Medulla oblongata (tissue), 1 donor: ENCODE results near the gene LAMA1.

Experiments
- DNase-seq: peaks from one replicate; pipeline ENCODE4 v3.0.0-alpha.2; 2015; ENCODE audit errors: extremely low spot score

LAMA1 gene

DNA sequence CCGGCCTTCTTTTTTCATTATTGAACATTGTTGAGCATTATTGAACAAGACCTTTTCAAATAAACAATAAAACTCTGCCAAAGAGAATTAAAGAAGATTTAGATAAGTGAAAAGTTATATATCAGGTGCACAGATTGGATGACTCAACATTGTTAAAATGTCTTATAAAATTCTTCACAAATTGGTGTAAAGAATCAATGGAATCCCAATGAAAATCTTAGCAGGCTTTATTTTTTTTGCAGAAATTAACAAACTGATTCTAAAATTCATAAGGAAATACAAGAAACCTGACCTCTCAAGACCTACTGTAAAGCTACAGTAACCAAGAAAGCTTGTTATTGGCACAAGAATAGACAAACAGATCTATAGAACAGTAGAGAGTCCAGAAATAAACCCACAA, 70.3 kb downstream of the LAMA1 start:
- no peak for DNase-seq

DNA sequence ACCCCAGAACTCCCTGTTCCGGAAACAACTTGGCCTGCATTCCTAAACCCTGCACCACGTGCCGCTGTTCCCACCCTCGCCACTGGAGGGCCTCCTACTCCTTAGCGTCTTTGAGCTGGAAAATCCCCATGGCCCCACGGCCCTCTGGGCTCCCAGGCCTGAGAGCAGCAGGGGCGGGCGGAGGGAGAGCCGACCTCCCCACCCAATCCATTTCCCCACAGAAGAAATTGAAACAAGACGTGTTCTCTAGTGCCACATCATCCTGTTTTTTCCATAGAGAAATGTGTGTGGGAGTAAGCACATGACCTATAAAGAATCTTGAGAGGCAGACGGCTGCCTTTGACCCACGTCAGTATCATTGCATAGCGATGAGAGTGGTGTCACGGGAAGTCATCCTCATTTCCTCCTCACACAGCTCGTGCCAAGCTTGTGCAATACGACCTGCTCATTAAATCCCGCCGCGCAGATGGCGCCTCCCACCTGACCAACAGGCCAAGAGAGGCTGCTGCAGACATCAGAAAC, 79.2 kb downstream of the LAMA1 start:
- DNase-seq: peak; percentile 44

DNA sequence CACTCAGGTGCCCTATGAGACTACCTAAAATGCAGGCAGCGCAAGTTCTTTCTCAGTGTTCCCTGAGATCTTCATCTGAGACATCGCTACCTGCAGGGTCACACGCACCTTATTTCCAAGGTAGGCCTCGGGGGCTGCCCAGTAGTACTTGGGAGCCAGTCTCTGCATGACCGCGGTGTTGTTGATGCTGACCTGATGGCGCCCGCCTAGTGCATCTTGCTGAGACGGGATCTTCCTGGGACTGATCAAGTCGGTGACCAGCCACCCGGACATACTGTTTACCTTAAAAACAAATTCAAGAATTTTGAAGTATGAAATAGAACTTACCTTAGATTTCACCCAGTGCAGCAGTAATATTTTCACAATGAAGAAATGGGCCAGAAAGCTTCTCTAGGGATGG, 80.1 kb downstream of the LAMA1 start:
- no peak for DNase-seq

DNA sequence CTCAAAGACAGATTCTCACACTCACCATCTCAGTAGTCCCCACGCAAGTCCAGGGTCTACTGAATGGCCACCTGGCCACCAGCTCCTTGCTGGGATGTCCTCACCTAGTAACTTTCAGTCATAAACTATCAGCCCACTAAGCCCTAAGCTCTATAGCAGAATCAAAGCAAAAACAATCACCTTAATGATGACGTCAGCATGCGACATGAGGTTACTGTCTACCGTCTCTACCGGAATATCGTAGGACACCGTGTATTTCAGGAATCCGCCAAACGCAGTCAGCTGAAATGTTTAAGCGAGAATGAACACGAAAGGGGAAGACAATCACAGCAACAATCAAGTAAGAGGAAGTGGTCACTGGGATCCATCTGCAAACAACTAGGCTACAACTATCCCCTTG, 81.8 kb downstream of the LAMA1 start:
- DNase-seq: no peak

DNA sequence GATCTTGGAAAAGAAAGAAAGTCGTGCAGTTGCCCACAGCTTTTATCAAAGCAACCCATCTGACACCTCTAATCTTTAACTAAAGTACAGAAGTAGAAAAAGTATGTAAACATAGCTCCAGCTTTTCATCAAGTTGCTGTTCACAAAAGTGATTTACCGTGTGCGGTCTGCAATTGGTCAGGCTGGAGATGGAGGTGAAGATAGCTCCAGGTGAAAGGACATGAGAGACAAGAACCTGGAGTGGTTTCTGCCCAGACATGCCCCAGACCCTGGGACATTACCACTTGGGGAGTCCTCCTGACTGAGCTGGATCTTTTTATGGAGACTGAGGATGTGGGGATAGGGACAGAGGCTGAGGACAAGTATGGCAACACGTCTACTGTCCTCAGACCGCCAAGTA, 82.7 kb downstream of the LAMA1 start:
- DNase-seq: no peak

DNA sequence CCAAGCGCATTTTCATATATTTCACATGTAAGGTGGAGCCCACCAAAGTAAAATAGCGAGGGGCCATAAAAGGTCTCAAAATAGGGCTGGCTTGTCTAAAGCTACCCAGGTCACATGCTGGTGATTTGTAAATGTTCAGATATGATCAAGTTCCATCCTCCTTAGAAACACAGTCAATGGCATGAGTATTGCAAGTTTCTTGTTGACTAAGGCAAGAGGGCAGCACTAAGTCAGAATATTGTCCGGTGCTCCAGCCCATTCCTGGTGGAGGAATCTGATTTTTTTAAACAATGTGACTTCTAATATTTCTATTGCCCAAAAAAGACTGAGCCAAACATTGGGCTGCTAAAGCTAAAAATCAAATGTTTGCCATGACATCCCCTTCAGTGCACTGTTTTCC, 85.1 kb downstream of the LAMA1 start:
- DNase-seq: no peak

DNA sequence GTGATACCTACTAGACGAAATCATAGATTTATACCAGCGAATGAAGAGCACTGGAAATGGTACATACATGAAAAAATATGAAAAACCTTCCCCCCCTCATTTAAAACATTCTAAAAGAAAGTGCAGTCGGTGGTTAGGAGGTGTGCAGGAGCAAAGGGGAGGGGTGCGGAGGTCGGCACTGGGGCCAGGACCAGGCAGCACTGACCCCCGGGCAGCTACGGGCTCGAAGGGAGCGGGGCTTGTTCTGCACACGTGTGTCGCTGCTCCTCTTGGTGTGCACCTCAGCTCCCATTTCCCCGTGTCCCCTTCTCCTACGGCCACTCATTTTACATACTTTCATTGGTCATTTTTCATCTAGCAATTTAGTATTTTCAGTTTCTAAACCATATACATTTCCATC, 89.0 kb downstream of the LAMA1 start:
- DNase-seq: no peak

DNA sequence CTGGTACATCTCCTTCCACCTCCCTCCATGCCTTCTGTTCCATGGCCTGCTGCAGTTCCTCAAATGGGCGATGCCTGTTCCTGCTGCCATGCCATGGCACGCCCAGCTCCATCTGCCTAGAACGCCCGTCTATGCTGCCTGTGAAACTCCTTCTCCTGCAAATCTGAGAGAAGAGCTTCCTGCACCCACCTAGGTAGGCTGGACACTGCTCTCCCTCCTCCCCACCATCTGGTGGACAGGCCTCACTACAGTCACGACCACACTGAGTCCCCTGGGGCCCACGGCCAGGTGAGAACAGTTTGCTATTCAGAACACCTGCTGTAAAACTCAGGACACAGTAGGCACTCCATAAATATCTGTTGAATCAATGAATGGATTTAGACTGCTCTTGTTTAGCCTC, 92.4 kb downstream of the LAMA1 start:
- DNase-seq: no peak

DNA sequence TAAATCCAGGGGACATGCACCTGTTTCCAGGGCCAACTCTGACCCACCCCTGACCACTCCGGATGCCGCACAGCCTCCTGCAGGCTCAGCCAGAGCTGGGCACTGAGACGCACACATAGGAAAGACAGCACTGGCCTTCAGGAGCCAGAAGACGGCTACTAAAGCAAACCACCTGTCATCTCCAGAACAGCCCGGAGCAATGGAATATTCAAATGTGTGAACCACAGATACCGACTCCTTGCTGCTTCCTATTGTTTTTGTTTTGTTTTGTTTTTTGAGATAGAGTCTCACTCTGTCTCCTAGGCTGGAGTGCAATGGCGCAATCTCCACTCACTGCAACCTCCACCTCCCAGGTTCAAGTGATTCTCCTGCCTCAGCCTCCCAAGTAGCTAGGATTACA, 94.0 kb downstream of the LAMA1 start:
- no peak for DNase-seq

DNA sequence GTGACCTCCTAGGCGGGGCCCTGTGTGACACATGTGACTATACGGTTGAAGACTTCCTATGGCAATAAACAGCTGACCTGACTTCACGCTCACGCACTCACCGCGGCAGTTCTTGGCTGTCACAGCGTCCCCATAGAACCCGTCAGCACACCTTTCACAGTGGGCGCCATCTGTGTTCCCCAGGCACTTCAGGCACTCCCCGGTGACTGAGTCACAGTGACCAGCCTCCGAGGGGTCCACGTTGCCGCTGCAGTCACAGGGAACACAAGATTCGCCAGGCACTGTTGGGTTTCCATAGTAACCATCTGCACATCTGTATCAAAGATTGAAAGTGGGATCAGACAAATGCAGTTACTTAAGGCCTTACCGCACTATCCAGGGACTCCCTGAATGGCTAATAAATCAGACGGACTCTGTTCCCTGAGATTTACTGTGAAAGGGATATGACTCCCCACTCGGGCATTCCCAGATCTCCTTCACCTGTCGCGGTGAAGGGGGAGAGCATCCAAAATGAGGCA, 94.5 kb downstream of the LAMA1 start:
- no peak for DNase-seq

DNA sequence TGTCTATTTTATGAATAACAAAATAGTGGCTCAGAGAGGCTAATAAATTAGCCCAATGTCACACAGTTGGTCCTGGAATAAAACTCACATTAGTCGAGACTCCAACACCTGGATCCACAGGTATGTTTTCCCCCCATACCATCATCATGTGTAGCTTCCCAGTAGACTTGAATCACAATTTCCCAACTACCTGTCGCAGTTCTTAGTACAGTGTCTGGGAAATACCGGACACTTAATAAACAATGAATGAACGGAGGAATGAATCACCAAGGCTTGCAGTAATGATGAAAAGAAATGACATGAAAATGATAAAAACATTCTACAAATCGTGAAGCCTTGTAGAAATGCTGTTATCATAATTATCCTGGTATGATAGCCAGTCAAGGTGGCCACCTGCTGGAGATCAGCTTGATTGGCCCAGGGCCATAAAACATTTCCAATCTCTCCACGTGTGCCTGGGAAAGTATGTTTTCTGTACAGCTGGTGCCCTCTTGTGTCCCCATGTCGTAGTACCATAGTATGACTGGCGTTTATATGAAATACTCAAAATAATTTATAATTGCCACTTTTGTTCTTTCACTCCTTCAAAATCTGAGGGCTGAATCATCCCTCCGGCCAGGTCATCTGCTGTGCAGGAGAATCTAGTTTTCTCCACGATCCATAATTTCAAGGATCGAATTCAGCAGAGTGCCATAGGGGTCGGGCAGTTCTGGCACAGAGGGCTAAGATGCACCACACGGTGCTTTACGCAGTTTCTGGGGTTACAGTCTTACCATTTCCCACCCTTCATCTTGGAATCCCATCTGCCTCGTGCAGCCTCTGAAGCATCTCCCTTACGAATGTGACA, 95.4 kb downstream of the LAMA1 start:
- DNase-seq: no peak

DNA sequence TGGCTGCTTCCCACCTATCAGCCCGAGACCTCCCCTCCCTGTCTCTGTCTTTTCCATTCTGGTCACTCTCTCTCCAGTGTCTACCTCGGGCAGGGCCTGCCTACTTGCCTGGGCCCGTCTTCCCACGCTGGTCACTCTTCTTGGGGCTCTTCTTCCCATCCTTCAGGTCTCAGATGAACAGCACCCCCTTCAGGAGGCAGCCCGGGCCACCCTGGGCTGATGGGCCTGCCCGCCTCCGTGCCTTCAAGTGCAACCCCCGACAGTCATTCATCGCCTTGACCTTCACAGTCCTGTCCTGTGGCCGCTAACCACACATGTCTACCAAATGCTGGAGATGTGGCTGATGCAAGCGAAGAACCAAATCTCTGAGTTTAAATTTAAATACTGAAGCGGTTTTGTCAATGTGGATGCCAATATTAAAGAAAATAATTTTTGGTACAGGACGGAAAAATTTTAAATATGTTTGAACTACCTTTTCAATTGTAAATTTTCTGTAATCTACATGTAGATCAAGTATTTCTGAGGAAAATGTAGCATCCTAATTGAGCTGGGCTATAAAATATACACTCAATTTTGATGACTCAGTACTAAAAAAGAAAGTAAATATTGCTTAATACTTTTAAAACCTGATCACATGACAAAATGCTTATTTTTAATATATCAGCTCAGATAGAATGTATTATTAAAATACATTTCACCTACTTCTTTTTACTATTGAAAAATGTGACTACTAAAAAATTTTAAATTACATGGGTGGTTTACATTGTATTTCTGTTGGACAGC, 96.4 kb downstream of the LAMA1 start:
- no peak for DNase-seq

DNA sequence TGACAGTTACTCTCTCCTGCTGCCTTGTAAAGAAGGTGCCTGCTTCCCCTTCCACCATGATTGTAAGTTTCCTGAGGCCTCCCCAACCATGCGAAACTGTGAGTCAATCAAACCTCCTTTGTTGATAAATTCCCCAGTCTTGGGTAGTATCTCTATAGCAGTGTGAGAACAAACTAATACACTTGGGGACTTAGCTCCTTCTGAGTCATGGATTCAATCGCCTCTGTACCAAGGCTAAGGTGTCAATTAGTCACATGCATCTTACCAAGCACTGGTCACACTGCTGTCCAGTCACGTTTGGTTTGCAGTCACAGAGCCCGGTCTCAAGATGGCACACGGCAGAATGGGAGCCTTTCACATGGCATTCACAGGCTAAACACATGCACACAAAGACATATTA, 100.6 kb downstream of the LAMA1 start:
- DNase-seq: no peak

DNA sequence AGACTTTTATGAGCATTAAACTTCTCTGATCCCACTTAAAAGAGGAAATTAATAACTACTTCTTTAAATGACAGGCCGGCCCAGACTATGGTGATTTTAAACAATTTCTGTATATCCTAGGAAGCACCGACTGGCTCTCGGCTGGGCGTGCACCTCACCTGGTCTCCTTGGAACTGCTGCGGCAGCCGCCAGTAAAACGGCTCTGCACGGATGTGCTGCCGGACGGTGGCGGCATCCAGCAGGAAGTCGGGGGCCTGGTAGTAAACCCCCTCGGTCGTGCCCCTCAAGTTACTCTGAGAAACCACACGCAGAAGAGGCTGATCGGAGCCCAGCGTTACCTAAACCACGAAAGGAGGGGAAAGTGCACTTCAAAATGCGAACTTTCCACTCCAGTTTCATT, 106.5 kb downstream of the LAMA1 start:
- no peak for DNase-seq

DNA sequence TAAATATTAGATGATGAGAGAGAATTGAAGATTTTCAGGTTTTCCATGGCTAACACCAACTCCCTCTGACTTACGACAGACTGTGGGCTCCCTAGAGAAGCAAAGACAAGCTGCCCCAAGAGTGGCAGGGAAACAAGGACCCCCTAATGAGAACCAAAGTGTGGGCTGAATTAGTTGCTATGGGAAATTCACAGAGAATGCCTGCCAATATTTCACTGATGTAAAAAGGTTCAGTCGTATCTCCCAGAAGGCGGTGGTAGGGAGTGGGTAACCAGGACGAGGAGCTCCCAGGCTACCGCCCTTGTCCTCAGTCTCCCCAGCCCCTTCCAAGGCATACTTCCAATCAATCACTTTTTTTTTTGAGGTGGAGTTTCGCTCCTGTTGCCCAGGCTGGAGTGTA, 113.6 kb downstream of the LAMA1 start:
- DNase-seq: no peak

DNA sequence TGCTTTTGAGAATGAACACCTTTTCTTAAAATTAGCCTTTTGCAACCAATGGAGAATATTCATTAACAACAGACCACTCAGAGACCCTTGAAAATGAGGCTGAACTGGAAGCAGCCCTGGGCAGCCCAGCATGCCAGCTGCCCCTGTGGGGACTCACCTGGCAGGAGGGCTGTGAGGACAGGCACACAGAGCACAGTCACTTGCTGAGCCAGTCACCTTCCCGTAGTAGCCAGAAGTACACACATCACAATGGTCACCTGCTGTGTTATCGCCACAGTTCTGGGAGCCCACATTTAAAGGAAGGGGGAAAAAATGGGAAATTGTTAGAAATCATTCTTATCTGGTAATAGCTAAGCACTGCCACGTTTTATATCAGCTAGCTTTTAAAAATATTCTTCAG, 115.5 kb downstream of the LAMA1 start:
- DNase-seq: no peak

DNA sequence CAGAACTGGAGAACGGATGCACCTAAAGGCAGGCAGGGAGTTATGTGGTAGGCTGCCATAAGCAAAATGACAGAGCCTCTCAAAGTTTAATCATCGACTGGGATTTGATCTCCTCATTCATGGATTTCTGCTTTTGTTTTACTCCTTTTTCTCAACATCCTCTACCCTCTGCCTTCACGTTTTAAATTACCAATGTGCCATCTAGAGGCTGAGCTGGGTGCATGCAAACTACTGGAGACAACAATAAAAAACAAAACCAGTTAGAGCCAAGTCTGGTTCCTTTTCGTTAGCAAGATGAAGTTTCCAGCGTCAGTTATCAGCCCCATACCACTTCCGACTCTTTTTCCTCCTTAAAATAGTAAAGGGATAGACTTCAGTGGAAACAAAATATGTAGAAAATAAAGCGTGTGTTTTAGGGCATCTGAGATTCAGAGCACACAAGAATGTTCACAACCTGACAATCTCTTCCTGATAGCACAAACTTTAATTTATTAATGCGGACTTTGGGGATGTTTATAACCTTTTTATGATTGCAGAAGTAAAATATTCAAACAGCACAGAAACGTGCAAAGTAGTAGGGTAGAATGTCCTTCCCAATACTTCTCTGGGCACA, 117.0 kb downstream of the LAMA1 start:
- DNase-seq: peak; percentile 61

DNA sequence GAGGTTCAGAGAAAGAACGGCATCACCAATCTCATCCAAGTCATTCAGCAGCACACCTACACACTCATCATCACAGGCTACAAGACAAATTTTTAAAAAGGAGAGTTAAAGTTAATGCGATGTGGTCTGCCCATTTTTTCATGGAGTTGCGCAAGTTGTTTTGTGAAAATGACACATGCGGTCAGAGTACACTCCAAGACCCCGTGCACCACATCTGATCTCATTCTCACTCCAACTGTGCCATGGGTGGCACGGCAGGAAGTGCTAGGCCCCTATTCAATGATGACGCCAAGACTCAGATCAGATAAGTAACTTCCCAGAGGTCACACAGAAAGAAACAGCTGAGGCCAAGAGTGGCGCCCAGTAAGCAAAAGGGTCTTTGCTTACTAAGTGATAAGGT, 119.8 kb downstream of the LAMA1 start:
- no peak for DNase-seq

DNA sequence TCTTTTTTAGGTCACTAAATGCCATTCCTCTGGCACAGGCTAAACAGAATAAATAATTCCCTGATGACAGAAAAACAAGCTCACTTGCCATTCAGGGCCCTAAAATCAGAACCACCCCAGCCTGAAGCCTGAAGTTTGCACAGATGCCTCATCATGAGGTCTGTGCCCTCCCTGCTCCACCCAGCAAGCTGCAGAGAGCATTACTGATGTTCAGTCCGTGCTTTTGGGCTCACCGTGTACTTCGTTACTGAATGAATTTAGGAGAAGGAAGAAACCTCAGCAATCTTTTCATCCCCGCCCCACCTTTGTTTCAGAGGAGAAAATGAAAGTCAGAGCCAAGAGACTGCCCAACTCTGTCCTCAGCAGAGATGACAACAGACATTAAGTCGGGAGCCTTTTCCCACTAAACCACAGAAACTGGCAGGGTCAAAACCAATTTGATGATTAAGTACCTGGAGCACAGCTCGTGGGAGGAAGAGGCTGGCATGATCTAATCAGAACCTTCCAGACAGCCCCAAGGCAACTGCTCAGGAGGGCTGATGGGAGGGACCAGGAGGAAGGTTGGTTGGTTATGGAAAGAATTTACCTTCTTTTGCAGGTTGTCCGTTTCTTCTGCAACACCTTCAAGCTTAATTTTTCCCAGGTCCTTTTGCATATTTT, 122.7 kb downstream of the LAMA1 start:
- DNase-seq: no peak

DNA sequence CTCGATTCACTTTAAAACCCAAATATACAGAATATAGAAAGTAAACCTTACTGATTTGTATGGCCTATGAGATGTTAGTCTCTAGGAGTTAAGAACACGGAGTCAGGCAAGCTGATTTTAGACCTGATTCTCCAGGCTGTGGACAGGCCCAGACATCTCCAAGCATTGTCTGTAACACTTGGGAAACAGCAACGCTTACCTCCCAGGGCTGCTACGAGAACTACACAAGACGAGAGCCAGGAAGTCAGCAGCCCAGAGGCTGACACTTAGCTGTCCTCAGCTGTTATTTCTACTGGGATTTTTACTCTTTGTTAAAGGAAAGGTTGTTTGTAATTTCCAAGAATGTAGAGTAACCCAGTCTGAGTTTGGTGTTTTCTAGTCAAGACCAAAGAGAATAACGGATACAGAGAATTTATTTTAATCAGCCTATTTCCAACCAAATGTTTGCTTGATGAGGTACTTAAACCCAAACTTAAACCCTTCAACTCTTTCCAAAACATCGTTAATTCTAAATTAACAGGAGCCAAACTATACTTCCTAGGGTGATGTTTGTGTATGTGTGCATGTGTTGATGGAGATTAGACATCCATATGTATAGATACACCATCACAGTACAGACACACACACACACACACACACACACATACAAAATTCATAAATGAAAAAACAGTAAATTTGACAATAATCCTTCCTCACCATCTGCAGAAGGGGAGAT, 123.4 kb downstream of the LAMA1 start:
- DNase-seq: peak; percentile 37

DNA sequence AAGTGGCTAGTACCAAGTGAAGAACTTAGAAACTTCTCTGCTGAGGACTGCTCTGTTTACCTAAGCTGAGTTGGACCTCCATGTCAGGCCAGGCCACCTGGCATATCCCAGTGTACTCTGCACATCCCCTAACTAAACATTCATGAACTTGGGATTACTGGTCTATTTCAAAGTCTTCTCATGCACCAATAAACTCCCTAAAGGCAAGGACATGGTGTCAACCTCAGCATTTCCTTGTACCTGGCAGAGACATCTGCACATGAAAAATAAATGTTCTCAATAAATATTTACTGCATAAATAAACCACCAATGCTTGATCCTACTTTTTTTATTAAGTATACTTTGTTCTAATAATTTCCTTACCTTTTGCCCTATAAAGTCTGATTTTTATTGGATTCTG, 124.8 kb downstream of the LAMA1 start:
- DNase-seq: no peak
